RWPE1 (cell line): ENCODE results near the gene WDR18.
A peak's percentile ranks its signal among the peaks of the same experiment; 100 is the strongest.

Experiments used
- CTCF ChIA-PET: fragments of 350-600 bp; sonication (Branson Sonifier 250); formaldehyde crosslinking; extraction: SDS; loops from one replicate; lab custom pipeline; 2021; lab: Yijun Ruan, JAX
- POLR2A ChIA-PET: fragments of 400-600 bp; formaldehyde crosslinking; extraction: SDS; loops from one replicate; lab custom pipeline; 2020; ENCODE audit warnings: antibody characterized with exemption; ENCODE audit not compliant: low non-redundant PET; lab: Yijun Ruan, JAX
- DNase-seq: peaks from one replicate; pipeline ENCODE4 v3.0.0; 2012; ENCODE audit warnings: low spot score
- H3K27ac ChIP-seq: fragments of 450-650 bp; 2 replicates; pipeline ENCODE4 v1.5.1; 2017
- TF ChIP-seq, protein P1 (sequence below): fragments of 450-650 bp; conservative IDR thresholded peaks from 2 replicates; pipeline ENCODE4 v1.5.1; 2017; ENCODE audit warnings: low read depth, mild to moderate bottlenecking

WDR18 gene

DNA sequence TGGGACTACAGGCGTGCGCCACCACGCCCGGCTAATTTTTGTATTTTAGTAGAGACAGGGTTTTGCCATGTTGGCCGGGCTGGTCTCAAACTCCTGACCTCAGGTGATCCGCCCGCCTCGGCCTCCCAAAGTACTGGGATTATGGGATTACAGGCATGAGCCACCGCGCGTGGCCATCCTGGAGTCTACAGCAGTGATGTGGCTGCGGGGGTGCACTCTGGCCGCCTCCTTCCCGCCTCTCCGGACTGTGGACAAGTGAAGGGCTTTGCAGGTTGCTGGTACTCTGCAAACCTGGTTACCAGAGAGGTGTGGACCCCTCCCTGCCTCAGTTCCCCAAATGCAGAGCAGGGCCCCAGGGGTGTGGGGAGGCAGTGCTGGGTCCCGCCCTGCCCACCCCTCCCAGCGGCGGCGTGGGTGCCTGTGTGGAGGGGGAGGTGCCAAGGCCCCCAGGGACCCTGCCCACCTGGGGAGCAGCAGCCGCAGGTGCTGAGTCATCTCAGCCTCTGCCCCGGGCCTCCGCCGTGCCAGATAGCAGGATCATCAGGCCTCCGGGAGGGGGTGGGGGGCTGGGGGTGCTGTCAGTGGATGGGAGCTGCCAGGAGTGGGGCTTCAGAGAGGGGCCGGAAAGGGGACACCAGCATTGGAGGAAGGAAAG lies 35.2 kb upstream of the WDR18 start:
- no peak for DNase-seq
- TF ChIP-seq, protein P1, sequence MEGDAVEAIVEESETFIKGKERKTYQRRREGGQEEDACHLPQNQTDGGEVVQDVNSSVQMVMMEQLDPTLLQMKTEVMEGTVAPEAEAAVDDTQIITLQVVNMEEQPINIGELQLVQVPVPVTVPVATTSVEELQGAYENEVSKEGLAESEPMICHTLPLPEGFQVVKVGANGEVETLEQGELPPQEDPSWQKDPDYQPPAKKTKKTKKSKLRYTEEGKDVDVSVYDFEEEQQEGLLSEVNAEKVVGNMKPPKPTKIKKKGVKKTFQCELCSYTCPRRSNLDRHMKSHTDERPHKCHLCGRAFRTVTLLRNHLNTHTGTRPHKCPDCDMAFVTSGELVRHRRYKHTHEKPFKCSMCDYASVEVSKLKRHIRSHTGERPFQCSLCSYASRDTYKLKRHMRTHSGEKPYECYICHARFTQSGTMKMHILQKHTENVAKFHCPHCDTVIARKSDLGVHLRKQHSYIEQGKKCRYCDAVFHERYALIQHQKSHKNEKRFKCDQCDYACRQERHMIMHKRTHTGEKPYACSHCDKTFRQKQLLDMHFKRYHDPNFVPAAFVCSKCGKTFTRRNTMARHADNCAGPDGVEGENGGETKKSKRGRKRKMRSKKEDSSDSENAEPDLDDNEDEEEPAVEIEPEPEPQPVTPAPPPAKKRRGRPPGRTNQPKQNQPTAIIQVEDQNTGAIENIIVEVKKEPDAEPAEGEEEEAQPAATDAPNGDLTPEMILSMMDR = no peak
- ChIA-PET CTCF (interaction anchor here (0.6 to 0.8 kb wide), 2 partner anchors 13 to 281 kb away, joined by 3 to 6 read pairs; no protein-coding TSS in a partner anchor), POLR2A (no interaction called here)
- H3K27ac ChIP-seq = no peak overlapping the region

DNA sequence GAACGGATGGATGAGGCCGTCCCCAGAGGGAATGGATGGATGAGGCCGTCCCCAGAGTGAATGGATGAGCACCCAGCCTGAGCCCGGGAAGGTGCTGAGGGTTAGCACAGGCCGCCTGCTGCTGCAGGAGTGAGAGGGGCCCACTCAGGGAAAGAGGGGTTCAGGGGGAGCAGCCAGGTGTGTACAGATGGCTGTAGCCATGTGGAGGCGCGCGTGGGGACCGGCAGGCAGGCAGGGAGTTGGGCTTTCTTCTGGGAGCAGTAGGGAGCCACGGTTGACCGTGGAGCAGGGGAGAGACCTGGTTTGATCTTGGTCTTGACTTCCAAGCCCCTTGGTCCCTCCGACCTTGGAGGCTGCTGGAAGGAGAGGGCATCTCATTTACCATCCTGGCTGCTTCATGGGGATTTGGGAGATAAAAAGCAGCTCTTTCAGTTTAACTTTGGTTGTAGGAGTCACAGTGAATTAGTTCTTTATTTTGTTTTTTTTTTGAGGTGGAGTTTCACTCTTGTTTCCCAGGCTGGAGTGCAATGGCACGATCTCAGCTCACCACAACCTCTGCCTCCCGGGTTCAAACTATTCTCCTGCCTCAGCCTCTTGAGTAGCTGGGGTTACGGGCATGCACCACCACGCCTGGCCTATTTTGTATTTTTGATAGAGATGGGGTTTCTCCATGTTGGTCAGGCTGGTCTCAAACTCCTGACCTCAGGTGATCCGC lies 33.6 kb upstream of the WDR18 start:
- DNase-seq = no peak
- TF ChIP-seq, protein P1 = no peak
- no peak overlapping the region for H3K27ac ChIP-seq
- CTCF ChIA-PET = no interaction called here
- POLR2A ChIA-PET = no interaction called here

DNA sequence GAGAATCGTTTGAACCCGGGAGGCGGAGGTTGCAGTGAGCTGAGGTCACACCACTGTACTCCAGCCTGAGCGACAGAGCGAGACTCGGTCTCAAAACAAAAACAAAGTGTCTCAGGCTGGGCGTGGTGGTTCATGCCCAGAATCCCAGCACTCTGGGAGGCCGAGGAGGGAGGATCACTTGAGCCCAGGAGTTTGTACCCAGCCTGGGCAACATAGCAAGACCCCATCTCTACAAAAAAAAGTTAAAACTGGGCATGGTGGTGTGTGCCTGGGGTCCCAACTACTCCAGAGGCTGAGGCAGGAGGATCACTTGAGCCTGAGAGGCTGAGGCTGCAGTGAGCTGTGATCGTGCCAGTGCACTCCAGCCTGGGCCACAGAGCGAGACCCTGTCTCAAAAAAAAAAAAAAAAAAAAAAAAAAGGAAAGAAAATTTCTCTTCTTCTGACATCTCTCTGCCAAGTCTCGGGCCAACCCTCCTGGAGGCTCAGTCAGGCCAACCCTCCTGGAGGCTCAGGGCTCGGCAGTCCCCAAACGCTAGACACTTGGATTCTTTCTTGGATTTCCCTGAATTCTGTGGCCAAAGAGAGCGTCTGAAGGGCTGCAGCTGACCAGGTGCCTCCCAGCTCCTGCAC lies 32.0 kb upstream of the WDR18 start:
- no peak for DNase-seq
- TF ChIP-seq, protein P1 = no peak
- CTCF ChIA-PET = no interaction called here
- POLR2A ChIA-PET = no interaction called here
- no peak overlapping the region for H3K27ac ChIP-seq

DNA sequence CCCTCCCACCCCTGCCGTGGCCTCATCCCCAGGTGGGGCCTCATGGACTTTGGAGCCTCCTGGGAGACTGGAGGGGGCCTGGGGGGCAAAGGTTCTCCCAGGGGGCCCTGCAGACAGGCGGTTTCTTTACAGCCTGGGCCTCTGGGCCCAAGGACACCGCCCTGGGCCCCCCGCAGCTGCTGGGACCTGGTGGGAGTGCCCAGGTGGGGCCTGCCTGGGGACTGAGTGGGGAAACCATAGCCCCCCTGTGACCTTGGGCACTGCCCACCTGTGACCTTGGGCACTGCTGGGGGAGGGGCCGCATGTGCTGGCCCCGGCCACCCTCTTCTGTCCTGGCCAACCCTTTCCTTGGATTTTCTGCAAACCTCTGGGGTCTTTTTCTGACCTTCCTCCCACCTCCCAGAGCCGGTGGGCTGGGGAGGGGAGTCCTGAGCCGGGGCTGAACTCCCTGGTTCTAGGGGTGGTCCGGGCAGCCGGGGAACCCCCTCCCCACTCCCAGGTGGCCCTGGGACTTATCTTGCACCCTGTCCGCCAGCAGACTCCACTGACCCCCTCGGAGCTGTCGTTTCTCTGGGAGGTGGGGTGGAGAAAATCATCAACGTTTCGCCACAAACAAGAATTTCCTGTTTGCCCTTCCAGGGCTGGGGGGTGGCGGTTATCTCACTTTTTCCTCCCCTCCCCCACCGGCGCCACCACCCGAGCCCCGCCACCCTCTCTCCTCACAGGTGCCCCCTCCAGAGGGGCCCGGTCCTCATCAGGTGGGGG lies 31.3 kb upstream of the WDR18 start:
- peak; percentile 71 for DNase-seq
- ChIA-PET CTCF (interaction anchor here (0.7 kb wide), 1 partner anchor 21 kb away, joined by 3 read pairs; no protein-coding TSS in a partner anchor), POLR2A (no interaction called here)
- no peak overlapping the region for H3K27ac ChIP-seq
- TF ChIP-seq, protein P1 = no peak

DNA sequence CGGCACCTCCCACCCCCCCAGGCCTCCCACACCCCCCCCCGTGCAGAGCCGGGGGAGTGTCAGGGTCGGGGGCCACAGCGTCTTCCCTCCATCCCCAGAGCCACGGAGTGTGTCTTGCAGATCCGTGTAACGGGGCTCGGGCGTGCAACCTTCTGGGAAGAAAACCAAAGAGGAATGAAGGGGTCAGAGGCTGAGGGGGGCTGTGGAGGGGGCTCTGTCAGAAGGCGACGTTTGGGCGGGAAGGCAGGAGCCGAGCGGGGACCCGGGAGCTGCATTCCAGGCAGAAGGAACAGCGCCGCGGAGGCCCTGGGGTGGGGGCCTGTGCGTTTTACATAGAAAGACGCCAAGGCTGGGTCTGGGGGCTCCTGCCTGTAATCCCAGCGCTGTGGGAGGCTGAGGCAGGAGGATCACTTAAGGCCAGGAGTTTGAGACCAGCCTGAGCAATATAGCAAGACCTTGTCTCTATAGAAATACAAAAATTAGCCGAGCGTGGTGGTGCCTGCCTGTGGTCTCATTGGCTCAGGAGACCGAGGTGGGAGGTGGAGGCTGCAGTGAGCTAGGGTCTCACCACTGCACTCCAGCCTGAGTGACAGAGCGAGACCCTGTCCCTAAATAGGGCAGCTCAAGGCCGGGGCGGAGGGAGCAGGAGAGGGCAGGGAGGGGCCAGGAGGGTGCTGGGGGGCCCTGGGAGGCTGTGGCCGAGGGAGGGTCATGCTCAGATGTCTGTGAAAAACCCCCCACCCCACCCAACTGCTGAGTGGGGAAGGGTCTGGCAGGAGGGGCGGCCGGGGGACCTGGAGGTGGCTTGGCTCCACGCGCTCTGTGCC lies 30.5 kb upstream of the WDR18 start:
- TF ChIP-seq, protein P1 = no peak
- ChIA-PET POLR2A (no interaction called here), CTCF (interaction anchor here (1.0 kb wide), 1 partner anchor 17 kb away, joined by 3 read pairs; no protein-coding TSS in a partner anchor)
- DNase-seq = no peak
- H3K27ac ChIP-seq = no peak overlapping the region
